GM20000 (cell line): ENCODE results near the gene HOXA9.

Experiments used
- DNase-seq: peaks from one replicate; pipeline ENCODE4 v3.0.0; 2012; ENCODE audit warnings: low spot score
- CTCF ChIP-seq: IDR thresholded peaks from 2 replicates; pipeline ENCODE4 v1.5.1; 2012; ENCODE audit warnings: mild to moderate bottlenecking, control low read depth; ENCODE audit errors: extremely low read depth, missing control alignments

The HOXA9 gene

GRCh38 chr7:27167916-27168264 lies 2.6 kb upstream of the HOXA9 start:
- no peak for TF ChIP-seq CTCF
- no peak for DNase-seq

- no peak for DNase-seq
- no peak for TF ChIP-seq CTCF
Observed at GRCh38 chr7:27166531-27167505, 1.5 kb upstream of the HOXA9 start.

GRCh38 chr7:27165996-27166530 lies 726 bp upstream of the HOXA9 start:
- DNase-seq, result no peak
- no peak for TF ChIP-seq CTCF

- no peak for TF ChIP-seq CTCF
- DNase-seq, result no peak
Observed at GRCh38 chr7:27164367-27165088, 809 bp downstream of the HOXA9 start.

GRCh38 chr7:27164045-27164366 lies 1.3 kb downstream of the HOXA9 start:
- DNase-seq, result no peak
- no peak for TF ChIP-seq CTCF

GRCh38 chr7:27163288-27164044 lies 1.9 kb downstream of the HOXA9 start:
- TF ChIP-seq CTCF, result no peak
- DNase-seq, result no peak
